WTC11 (cell line): ENCODE data around the gene C5orf63. TPM values are rescaled to one million over a fixed set of nuclear protein-coding genes. Genes with fewer than 3 reads are reported as not detected.
A peak's percentile ranks its signal among the peaks of the same experiment; 100 is the strongest.

ENCODE experiments used
- CREB1 ChIP-seq: sonication (generic); formaldehyde crosslinking; IDR thresholded peaks from 2 replicates; pipeline ENCODE4 v1.8.0; 2023; ENCODE audit warnings: mild to moderate bottlenecking, missing genetic modification reagents
- CREM ChIP-seq: sonication (generic); formaldehyde crosslinking; IDR thresholded peaks from 2 replicates; pipeline ENCODE4 v1.8.1; 2022; ENCODE audit warnings: mild to moderate bottlenecking, missing genetic modification reagents, moderate library complexity
- ETV6 ChIP-seq: sonication (generic); formaldehyde crosslinking; IDR thresholded peaks from 2 replicates; pipeline ENCODE4 v1.8.1; 2022; ENCODE audit warnings: mild to moderate bottlenecking, missing genetic modification reagents
- FOXJ3 ChIP-seq: sonication (generic); formaldehyde crosslinking; IDR thresholded peaks from 2 replicates; pipeline ENCODE4 v1.9.0; 2021; ENCODE audit warnings: missing genetic modification reagents, mild to moderate bottlenecking, borderline replicate concordance
- GABPB1 ChIP-seq: sonication (generic); formaldehyde crosslinking; IDR thresholded peaks from 2 replicates; pipeline ENCODE4 v1.8.1; 2023; ENCODE audit warnings: mild to moderate bottlenecking, missing genetic modification reagents
- GTF2I ChIP-seq: fragments of 250-450 bp; sonication (Bioruptor Pico); conservative IDR thresholded peaks from 2 replicates; pipeline ENCODE4 v1.4.0; 2021; ENCODE audit warnings: mild to moderate bottlenecking
- HMGA2 ChIP-seq: fragments of 250-450 bp; sonication (Bioruptor Pico); IDR thresholded peaks from 2 replicates; pipeline ENCODE4 v1.4.0; 2021; ENCODE audit warnings: mild to moderate bottlenecking, moderate library complexity
- NFE2L1 ChIP-seq: sonication (generic); formaldehyde crosslinking; IDR thresholded peaks from 2 replicates; pipeline ENCODE4 v1.8.1; 2023; ENCODE audit warnings: missing genetic modification reagents
- ZBTB21 ChIP-seq: sonication (generic); formaldehyde crosslinking; IDR thresholded peaks from 2 replicates; pipeline ENCODE4 v1.8.1; 2023; ENCODE audit warnings: mild to moderate bottlenecking, missing genetic modification reagents, borderline replicate concordance
- ZNF416 ChIP-seq: fragments of 250-450 bp; sonication (Bioruptor Pico); IDR thresholded peaks from 2 replicates; pipeline ENCODE4 v1.9.0; 2021; ENCODE audit warnings: mild to moderate bottlenecking, inconsistent platforms
- total RNA-seq: library from RNA; stranded (reverse); gene quantifications from 3 replicates; pipeline ENCODE4 v1.2.3, GENCODE V29; 2021
- TF ChIP-seq, protein P1 (sequence below): sonication (generic); formaldehyde crosslinking; IDR thresholded peaks from 2 replicates; pipeline ENCODE4 v1.8.0; 2022; ENCODE audit warnings: missing genetic modification reagents
- TF ChIP-seq, protein P2 (sequence below): sonication (generic); formaldehyde crosslinking; conservative IDR thresholded peaks from 2 replicates; pipeline ENCODE4 v1.8.1; 2022; ENCODE audit warnings: mild to moderate bottlenecking, missing genetic modification reagents
- TF ChIP-seq, protein P3 (sequence below): fragments of 250-450 bp; sonication (Bioruptor Pico); IDR thresholded peaks from 2 replicates; pipeline ENCODE4 v2.1.2; 2022; ENCODE audit warnings: mild to moderate bottlenecking, moderate library complexity
- TF ChIP-seq, protein P4 (sequence below): sonication (generic); formaldehyde crosslinking; IDR thresholded peaks from 2 replicates; pipeline ENCODE4 v1.8.1; 2023; ENCODE audit warnings: mild to moderate bottlenecking, moderate library complexity, missing genetic modification reagents
- TF ChIP-seq, protein P5 (sequence below): fragments of 250-450 bp; sonication (Bioruptor Pico); IDR thresholded peaks from 2 replicates; pipeline ENCODE4 v1.8.0; 2021; ENCODE audit warnings: mild to moderate bottlenecking
- TF ChIP-seq, protein P6 (sequence below): sonication (generic); formaldehyde crosslinking; IDR thresholded peaks from 2 replicates; pipeline ENCODE4 v1.8.1; 2023; ENCODE audit warnings: mild to moderate bottlenecking, missing genetic modification reagents, borderline replicate concordance
- TF ChIP-seq, protein P7 (sequence below): sonication (generic); formaldehyde crosslinking; IDR thresholded peaks from 2 replicates; pipeline ENCODE4 v1.8.0; 2022; ENCODE audit warnings: mild to moderate bottlenecking, missing genetic modification reagents
- TF ChIP-seq, protein P8 (sequence below): fragments of 250-450 bp; sonication (Bioruptor Pico); conservative IDR thresholded peaks from 2 replicates; pipeline ENCODE4 v1.9.0; 2021; ENCODE audit warnings: mild to moderate bottlenecking
- TF ChIP-seq, protein P9 (sequence below): sonication (generic); formaldehyde crosslinking; IDR thresholded peaks from 2 replicates; pipeline ENCODE4 v1.8.1; 2022; ENCODE audit warnings: mild to moderate bottlenecking, moderate library complexity, missing genetic modification reagents

The C5orf63 gene
- total RNA-seq, 1 experiment from 2014 or later, result 3.1 TPM

DNA sequence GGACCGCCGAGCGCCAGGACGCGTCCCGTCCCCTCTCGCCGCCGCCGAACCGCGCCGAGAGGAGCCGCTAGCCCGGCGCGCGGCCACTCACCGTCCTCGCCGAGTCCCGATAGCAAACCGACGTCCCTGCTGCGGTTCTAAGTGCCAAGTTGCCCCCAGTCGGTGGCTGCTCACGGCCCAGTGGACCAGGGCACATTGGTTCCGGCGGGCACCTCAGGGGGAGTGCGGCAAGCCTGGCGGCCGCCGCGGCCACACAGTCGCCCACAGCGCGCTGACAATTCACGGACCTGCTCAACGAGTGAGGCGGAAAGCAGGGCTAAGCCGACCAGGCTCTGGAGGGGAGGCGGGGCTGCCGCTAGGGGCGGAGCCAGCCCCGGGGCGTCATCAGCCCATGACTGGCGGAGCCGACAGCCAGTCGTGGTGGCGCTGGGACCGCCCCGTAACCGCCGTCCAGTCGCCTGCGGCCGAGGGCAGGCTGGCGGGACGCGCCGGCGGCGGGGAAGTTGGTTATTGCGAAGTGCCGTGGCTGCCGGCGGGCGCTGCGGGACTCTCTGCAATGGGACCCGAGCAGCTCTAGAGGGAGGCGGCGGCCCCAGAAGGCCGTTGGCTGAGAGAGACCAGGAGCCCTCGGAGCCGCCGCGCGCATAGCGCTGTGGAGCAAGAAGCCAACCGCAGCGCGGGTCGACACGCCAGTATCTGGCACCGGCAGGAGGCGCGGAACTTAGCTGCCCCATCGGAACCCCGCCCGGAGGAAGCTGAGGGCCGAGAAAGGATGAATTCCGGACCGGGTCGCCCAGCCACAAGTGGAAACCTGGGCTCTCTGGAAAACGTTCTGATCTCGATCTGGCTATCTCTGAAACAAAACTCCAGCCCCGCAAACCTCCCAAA lies 42.8 kb downstream of the C5orf63 start, which contains the start of gene MARCHF3 (continued):
- TF ChIP-seq, protein P1, sequence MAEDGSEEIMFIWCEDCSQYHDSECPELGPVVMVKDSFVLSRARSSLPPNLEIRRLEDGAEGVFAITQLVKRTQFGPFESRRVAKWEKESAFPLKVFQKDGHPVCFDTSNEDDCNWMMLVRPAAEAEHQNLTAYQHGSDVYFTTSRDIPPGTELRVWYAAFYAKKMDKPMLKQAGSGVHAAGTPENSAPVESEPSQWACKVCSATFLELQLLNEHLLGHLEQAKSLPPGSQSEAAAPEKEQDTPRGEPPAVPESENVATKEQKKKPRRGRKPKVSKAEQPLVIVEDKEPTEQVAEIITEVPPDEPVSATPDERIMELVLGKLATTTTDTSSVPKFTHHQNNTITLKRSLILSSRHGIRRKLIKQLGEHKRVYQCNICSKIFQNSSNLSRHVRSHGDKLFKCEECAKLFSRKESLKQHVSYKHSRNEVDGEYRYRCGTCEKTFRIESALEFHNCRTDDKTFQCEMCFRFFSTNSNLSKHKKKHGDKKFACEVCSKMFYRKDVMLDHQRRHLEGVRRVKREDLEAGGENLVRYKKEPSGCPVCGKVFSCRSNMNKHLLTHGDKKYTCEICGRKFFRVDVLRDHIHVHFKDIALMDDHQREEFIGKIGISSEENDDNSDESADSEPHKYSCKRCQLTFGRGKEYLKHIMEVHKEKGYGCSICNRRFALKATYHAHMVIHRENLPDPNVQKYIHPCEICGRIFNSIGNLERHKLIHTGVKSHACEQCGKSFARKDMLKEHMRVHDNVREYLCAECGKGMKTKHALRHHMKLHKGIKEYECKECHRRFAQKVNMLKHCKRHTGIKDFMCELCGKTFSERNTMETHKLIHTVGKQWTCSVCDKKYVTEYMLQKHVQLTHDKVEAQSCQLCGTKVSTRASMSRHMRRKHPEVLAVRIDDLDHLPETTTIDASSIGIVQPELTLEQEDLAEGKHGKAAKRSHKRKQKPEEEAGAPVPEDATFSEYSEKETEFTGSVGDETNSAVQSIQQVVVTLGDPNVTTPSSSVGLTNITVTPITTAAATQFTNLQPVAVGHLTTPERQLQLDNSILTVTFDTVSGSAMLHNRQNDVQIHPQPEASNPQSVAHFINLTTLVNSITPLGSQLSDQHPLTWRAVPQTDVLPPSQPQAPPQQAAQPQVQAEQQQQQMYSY (CRISPR knock-in tag), result 0 out of 2 replicates have a peak, but pooled peaks have one; percentile 6
- TF ChIP-seq GTF2I (CRISPR knock-in tag), result no peak
- TF ChIP-seq, protein P2, sequence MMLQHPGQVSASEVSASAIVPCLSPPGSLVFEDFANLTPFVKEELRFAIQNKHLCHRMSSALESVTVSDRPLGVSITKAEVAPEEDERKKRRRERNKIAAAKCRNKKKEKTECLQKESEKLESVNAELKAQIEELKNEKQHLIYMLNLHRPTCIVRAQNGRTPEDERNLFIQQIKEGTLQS (CRISPR knock-in tag), result no peak
- TF ChIP-seq ZBTB21, result peak; percentile 36; the same call in 1 of the 2 replicates
- TF ChIP-seq, protein P3, sequence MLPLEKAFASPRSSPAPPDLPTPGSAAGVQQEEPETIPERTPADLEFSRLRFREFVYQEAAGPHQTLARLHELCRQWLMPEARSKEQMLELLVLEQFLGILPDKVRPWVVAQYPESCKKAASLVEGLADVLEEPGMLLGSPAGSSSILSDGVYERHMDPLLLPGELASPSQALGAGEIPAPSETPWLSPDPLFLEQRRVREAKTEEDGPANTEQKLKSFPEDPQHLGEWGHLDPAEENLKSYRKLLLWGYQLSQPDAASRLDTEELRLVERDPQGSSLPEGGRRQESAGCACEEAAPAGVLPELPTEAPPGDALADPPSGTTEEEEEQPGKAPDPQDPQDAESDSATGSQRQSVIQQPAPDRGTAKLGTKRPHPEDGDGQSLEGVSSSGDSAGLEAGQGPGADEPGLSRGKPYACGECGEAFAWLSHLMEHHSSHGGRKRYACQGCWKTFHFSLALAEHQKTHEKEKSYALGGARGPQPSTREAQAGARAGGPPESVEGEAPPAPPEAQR (CRISPR knock-in tag), result no peak
- TF ChIP-seq, protein P4, sequence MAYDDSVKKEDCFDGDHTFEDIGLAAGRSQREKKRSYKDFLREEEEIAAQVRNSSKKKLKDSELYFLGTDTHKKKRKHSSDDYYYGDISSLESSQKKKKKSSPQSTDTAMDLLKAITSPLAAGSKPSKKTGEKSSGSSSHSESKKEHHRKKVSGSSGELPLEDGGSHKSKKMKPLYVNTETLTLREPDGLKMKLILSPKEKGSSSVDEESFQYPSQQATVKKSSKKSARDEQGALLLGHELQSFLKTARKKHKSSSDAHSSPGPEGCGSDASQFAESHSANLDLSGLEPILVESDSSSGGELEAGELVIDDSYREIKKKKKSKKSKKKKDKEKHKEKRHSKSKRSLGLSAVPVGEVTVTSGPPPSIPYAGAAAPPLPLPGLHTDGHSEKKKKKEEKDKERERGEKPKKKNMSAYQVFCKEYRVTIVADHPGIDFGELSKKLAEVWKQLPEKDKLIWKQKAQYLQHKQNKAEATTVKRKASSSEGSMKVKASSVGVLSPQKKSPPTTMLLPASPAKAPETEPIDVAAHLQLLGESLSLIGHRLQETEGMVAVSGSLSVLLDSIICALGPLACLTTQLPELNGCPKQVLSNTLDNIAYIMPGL (CRISPR knock-in tag), result peak; percentile 91
- no peak for TF ChIP-seq HMGA2
- TF ChIP-seq, protein P5, sequence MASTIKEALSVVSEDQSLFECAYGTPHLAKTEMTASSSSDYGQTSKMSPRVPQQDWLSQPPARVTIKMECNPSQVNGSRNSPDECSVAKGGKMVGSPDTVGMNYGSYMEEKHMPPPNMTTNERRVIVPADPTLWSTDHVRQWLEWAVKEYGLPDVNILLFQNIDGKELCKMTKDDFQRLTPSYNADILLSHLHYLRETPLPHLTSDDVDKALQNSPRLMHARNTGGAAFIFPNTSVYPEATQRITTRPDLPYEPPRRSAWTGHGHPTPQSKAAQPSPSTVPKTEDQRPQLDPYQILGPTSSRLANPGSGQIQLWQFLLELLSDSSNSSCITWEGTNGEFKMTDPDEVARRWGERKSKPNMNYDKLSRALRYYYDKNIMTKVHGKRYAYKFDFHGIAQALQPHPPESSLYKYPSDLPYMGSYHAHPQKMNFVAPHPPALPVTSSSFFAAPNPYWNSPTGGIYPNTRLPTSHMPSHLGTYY, result no peak
- TF ChIP-seq, protein P6, sequence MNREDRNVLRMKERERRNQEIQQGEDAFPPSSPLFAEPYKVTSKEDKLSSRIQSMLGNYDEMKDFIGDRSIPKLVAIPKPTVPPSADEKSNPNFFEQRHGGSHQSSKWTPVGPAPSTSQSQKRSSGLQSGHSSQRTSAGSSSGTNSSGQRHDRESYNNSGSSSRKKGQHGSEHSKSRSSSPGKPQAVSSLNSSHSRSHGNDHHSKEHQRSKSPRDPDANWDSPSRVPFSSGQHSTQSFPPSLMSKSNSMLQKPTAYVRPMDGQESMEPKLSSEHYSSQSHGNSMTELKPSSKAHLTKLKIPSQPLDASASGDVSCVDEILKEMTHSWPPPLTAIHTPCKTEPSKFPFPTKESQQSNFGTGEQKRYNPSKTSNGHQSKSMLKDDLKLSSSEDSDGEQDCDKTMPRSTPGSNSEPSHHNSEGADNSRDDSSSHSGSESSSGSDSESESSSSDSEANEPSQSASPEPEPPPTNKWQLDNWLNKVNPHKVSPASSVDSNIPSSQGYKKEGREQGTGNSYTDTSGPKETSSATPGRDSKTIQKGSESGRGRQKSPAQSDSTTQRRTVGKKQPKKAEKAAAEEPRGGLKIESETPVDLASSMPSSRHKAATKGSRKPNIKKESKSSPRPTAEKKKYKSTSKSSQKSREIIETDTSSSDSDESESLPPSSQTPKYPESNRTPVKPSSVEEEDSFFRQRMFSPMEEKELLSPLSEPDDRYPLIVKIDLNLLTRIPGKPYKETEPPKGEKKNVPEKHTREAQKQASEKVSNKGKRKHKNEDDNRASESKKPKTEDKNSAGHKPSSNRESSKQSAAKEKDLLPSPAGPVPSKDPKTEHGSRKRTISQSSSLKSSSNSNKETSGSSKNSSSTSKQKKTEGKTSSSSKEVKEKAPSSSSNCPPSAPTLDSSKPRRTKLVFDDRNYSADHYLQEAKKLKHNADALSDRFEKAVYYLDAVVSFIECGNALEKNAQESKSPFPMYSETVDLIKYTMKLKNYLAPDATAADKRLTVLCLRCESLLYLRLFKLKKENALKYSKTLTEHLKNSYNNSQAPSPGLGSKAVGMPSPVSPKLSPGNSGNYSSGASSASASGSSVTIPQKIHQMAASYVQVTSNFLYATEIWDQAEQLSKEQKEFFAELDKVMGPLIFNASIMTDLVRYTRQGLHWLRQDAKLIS (CRISPR knock-in tag), result peak; percentile 16; the same call in 1 of the 2 replicates
- TF ChIP-seq FOXJ3 (CRISPR knock-in tag), result no peak
- peak; percentile 52; the same call in 1 of the 2 replicates for TF ChIP-seq CREB1 (CRISPR knock-in tag)
- peak; percentile 80; the same call in 1 of the 2 replicates for TF ChIP-seq ETV6 (CRISPR knock-in tag)
- TF ChIP-seq, protein P7, sequence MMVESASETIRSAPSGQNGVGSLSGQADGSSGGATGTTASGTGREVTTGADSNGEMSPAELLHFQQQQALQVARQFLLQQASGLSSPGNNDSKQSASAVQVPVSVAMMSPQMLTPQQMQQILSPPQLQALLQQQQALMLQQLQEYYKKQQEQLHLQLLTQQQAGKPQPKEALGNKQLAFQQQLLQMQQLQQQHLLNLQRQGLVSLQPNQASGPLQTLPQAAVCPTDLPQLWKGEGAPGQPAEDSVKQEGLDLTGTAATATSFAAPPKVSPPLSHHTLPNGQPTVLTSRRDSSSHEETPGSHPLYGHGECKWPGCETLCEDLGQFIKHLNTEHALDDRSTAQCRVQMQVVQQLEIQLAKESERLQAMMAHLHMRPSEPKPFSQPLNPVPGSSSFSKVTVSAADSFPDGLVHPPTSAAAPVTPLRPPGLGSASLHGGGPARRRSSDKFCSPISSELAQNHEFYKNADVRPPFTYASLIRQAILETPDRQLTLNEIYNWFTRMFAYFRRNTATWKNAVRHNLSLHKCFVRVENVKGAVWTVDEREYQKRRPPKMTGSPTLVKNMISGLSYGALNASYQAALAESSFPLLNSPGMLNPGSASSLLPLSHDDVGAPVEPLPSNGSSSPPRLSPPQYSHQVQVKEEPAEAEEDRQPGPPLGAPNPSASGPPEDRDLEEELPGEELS (CRISPR knock-in tag), result peak; percentile 20; the same call in 1 of the 2 replicates
- peak; percentile 76 for TF ChIP-seq GABPB1 (CRISPR knock-in tag)
- TF ChIP-seq, protein P8, sequence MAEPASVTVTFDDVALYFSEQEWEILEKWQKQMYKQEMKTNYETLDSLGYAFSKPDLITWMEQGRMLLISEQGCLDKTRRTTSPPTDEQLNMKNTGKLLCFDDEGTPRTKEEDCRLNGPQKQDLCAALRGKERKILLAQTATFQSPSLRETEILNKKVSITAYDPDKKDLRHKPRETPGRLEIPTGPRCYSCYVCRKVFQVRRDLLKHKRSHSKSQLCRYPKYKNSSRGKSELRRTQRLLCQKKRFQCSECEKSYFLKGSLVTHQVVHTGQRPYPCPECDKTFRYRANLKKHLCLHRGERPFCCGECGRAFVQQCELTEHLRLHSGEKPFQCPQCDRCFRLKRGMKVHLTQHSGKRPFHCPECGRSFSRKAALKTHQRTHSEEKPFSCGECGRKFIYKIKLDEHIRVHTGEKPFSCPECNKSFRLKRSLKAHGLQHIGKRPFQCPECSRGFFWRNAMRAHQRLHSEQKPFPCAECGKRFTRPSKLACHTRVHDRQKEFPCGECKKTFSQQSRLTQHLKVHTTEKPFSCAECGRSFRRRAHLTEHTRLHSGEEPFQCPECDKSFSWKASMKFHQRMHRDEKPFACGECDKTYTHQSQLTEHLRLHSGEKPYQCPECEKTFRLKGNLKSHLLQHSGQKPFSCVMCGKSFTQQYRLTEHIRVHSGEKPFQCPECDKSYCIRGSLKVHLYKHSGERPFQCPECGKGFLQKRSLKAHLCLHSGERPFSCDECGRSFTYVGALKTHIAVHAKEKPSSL (CRISPR knock-in tag), result no peak
- no peak for TF ChIP-seq ZNF416
- TF ChIP-seq CREM, result peak; percentile 83; the same call in 1 of the 2 replicates
- peak; percentile 65; the same call in 1 of the 2 replicates for TF ChIP-seq NFE2L1 (CRISPR knock-in tag)
- TF ChIP-seq, protein P9, sequence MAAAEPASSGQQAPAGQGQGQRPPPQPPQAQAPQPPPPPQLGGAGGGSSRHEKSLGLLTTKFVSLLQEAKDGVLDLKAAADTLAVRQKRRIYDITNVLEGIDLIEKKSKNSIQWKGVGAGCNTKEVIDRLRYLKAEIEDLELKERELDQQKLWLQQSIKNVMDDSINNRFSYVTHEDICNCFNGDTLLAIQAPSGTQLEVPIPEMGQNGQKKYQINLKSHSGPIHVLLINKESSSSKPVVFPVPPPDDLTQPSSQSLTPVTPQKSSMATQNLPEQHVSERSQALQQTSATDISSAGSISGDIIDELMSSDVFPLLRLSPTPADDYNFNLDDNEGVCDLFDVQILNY, result peak; percentile 93
